SK-N-SH treated with all-trans-retinoic acid at 6 μM for 48 hours (cell line): ENCODE data around the gene TOM1L2.

Experiments used
- ATAC-seq: fragments of 200-7000 bp; cut with Tn5 transposase; 3 replicates; pipeline ENCODE4 v1.9.1; 2020; ENCODE audit warnings: mild to moderate bottlenecking, moderate library complexity
- ARNTL ChIP-seq: fragments of 450-650 bp; formaldehyde crosslinking; IDR thresholded peaks from 2 replicates; pipeline ENCODE4 v1.5.0; 2020; ENCODE audit warnings: low read depth, mild to moderate bottlenecking, moderate library complexity, borderline replicate concordance
- BACH2 ChIP-seq: fragments of 250-450 bp; sonication (Bioruptor Pico); IDR thresholded peaks from 2 replicates; pipeline ENCODE4 v1.9.0; 2021; ENCODE audit warnings: mild to moderate bottlenecking, borderline replicate concordance
- CSDC2 ChIP-seq: fragments of 250-450 bp; sonication (Bioruptor Pico); IDR thresholded peaks from 2 replicates; pipeline ENCODE4 v1.5.0; 2020; ENCODE audit warnings: mild to moderate bottlenecking, moderate library complexity
- ESRRG ChIP-seq: fragments of 250-450 bp; sonication (Bioruptor Pico); IDR thresholded peaks from 2 replicates; pipeline ENCODE4 v1.6.1; 2021; ENCODE audit warnings: mild to moderate bottlenecking
- GLIS3 ChIP-seq: fragments of 250-450 bp; sonication (Bioruptor Pico); IDR thresholded peaks from 2 replicates; pipeline ENCODE4 v1.5.0; 2020; ENCODE audit warnings: mild to moderate bottlenecking, moderate library complexity
- ISL1 ChIP-seq: fragments of 250-450 bp; sonication (Bioruptor Pico); IDR thresholded peaks from 2 replicates; pipeline ENCODE4 v2.1.2; 2022; ENCODE audit warnings: mild to moderate bottlenecking, moderate library complexity
- OSR1 ChIP-seq: fragments of 250-450 bp; sonication (Bioruptor Pico); IDR thresholded peaks from 2 replicates; pipeline ENCODE4 v1.8.0; 2022; ENCODE audit warnings: moderate library complexity, mild to moderate bottlenecking, inconsistent platforms
- PPARA ChIP-seq: fragments of 250-450 bp; sonication (Bioruptor Pico); IDR thresholded peaks from 2 replicates; pipeline ENCODE4 v1.5.0; 2020; ENCODE audit warnings: mild to moderate bottlenecking, borderline replicate concordance
- RARB ChIP-seq: fragments of 250-450 bp; sonication (Bioruptor Pico); IDR thresholded peaks from 2 replicates; pipeline ENCODE4 v1.8.0; 2021; ENCODE audit warnings: mild to moderate bottlenecking, moderate library complexity
- SNAI2 ChIP-seq: fragments of 250-450 bp; sonication (Bioruptor Pico); IDR thresholded peaks from 2 replicates; pipeline ENCODE4 v1.5.0; 2020; ENCODE audit warnings: mild to moderate bottlenecking, moderate library complexity
- TCF4 ChIP-seq: fragments of 250-450 bp; sonication (Bioruptor Pico); IDR thresholded peaks from 2 replicates; pipeline ENCODE4 v1.8.0; 2021; ENCODE audit warnings: mild to moderate bottlenecking, moderate library complexity, borderline replicate concordance
- TOX ChIP-seq: fragments of 250-450 bp; sonication (Bioruptor Pico); IDR thresholded peaks from 2 replicates; pipeline ENCODE4 v1.8.0; 2021; ENCODE audit warnings: mild to moderate bottlenecking, moderate library complexity, borderline replicate concordance
- TSHZ2 ChIP-seq: fragments of 250-450 bp; sonication (Bioruptor Pico); IDR thresholded peaks from 2 replicates; pipeline ENCODE4 v1.5.0; 2020; ENCODE audit warnings: mild to moderate bottlenecking, moderate library complexity
- ZC3H10 ChIP-seq: fragments of 250-450 bp; sonication (Bioruptor Pico); IDR thresholded peaks from 2 replicates; pipeline ENCODE4 v1.5.1; 2021; ENCODE audit warnings: mild to moderate bottlenecking, moderate library complexity
- ZFP3 ChIP-seq: fragments of 250-450 bp; sonication (Bioruptor Pico); IDR thresholded peaks from 2 replicates; pipeline ENCODE4 v1.5.0; 2020; ENCODE audit warnings: mild to moderate bottlenecking, moderate library complexity
- ZFP30 ChIP-seq: fragments of 450-650 bp; formaldehyde crosslinking; IDR thresholded peaks from 2 replicates; pipeline ENCODE4 v1.5.0; 2022; ENCODE audit warnings: mild to moderate bottlenecking, moderate library complexity
- ZNF565 ChIP-seq: fragments of 450-650 bp; formaldehyde crosslinking; conservative IDR thresholded peaks from 2 replicates; pipeline ENCODE4 v1.5.0; 2020; ENCODE audit warnings: low read depth, mild to moderate bottlenecking, moderate library complexity
- ZNF70 ChIP-seq: fragments of 450-650 bp; formaldehyde crosslinking; IDR thresholded peaks from 2 replicates; pipeline ENCODE4 v1.5.0; 2020; ENCODE audit warnings: mild to moderate bottlenecking, moderate library complexity
- ZNF8 ChIP-seq: fragments of 450-650 bp; formaldehyde crosslinking; IDR thresholded peaks from 2 replicates; pipeline ENCODE4 v1.5.0; 2020; ENCODE audit warnings: mild to moderate bottlenecking, moderate library complexity
- TF ChIP-seq, protein P1 (sequence below): fragments of 250-450 bp; sonication (Bioruptor Pico); IDR thresholded peaks from 2 replicates; pipeline ENCODE4 v1.5.1; 2021; ENCODE audit warnings: mild to moderate bottlenecking, moderate library complexity
- TF ChIP-seq, protein P2 (sequence below): fragments of 250-450 bp; sonication (Bioruptor Pico); IDR thresholded peaks from 2 replicates; pipeline ENCODE4 v1.8.0; 2020; ENCODE audit warnings: mild to moderate bottlenecking, moderate library complexity, borderline replicate concordance
- TF ChIP-seq, protein P3 (sequence below): fragments of 250-450 bp; sonication (Bioruptor Pico); IDR thresholded peaks from 2 replicates; pipeline ENCODE4 v1.8.0; 2021; ENCODE audit warnings: low read depth, mild to moderate bottlenecking, moderate library complexity, borderline replicate concordance

The TOM1L2 gene

GRCh38 chr17:17810895-17811248 lies 161.3 kb downstream of the TOM1L2 start:
- TF ChIP-seq TCF4 (CRISPR knock-in tag) (no peak), ARNTL (no peak), TSHZ2 (CRISPR knock-in tag) (no peak), ZFP30 (CRISPR knock-in tag) (no peak), ZC3H10 (CRISPR knock-in tag) (no peak), ZFP3 (CRISPR knock-in tag) (no peak), TOX (no peak), ZNF8 (CRISPR knock-in tag) (no peak)
- TF ChIP-seq, protein P1, sequence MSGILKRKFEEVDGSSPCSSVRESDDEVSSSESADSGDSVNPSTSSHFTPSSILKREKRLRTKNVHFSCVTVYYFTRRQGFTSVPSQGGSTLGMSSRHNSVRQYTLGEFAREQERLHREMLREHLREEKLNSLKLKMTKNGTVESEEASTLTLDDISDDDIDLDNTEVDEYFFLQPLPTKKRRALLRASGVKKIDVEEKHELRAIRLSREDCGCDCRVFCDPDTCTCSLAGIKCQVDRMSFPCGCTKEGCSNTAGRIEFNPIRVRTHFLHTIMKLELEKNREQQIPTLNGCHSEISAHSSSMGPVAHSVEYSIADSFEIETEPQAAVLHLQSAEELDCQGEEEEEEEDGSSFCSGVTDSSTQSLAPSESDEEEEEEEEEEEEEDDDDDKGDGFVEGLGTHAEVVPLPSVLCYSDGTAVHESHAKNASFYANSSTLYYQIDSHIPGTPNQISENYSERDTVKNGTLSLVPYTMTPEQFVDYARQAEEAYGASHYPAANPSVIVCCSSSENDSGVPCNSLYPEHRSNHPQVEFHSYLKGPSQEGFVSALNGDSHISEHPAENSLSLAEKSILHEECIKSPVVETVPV (CRISPR knock-in tag), result no peak
- TF ChIP-seq, protein P2, sequence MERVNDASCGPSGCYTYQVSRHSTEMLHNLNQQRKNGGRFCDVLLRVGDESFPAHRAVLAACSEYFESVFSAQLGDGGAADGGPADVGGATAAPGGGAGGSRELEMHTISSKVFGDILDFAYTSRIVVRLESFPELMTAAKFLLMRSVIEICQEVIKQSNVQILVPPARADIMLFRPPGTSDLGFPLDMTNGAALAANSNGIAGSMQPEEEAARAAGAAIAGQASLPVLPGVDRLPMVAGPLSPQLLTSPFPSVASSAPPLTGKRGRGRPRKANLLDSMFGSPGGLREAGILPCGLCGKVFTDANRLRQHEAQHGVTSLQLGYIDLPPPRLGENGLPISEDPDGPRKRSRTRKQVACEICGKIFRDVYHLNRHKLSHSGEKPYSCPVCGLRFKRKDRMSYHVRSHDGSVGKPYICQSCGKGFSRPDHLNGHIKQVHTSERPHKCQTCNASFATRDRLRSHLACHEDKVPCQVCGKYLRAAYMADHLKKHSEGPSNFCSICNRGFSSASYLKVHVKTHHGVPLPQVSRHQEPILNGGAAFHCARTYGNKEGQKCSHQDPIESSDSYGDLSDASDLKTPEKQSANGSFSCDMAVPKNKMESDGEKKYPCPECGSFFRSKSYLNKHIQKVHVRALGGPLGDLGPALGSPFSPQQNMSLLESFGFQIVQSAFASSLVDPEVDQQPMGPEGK (CRISPR knock-in tag), result no peak
- no peak for ATAC-seq

DNA sequence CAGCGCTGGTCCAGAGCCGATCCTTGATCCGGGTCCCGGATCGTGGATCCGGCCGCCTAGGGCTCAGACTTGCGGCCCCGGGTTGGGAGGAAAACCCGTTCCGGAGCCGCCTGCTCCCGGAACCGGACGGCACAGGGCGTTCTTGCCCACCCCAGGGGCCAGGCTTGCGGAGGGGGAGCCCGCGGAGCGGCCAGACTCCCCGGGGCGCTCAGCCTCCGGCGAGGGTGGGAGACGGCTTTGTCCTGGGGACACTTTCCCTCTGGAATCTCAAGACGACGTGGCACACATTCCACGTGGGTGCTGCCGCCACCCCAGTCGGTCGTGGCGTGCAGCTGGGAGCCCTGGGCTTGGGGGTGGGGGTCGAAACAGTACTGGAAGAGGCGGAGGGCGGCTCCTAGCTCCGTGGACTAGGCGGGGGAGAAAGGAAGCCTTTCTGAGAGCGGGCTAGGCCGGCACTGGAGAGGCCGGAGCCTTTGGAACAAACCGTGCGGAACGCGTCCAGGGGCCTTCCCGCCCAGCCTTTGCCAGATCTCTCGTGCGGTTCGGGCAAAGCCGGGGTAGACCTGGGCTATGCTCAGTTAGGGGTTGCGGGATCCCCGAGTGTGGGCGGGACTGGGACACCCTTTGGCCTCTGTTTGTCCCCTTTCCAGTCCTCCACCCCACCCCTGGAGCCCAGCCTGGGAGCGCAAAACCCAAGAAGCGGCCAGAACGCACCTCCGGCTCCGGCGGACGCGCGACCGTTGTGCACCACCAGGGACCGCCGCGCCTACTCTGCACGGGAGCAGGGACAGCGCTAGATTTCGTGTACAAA lies 161.9 kb downstream of the TOM1L2 start:
- no peak for TF ChIP-seq SNAI2 (CRISPR knock-in tag)
- no peak for ATAC-seq

DNA sequence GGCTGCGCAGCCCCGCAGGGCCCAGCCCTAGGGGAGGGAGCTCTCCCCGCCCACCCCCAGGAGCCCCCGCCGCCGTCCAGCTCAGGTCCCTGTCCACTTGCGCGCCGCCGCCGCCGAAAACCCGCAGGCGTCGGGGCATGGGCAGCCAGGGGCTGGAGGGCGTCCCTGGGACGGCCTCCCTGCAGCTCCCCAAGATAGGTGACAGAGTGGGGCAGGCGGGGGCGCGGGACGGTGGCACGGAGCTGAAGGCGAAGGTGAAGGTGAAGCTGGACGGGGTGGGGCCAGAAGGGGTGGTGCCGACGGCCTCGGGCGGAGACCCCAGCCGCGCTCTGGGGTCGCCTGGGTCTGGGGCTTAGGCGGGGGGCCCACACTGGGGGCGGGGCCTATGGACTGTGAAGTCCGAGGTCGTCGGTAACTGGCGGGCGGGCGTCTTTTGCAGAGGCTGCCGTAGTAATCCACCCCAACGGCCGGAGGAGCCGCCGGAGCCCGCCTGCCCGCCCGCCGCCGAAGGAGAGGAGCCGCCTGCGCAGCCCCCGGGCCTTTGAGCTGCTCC lies 162.6 kb downstream of the TOM1L2 start:
- ATAC-seq, result no peak
- no peak for TF ChIP-seq ISL1 (CRISPR knock-in tag)
- TF ChIP-seq BACH2 (CRISPR knock-in tag), result no peak
- TF ChIP-seq PPARA (CRISPR knock-in tag), result no peak
- no peak for TF ChIP-seq ZNF8 (CRISPR knock-in tag)
- TF ChIP-seq, protein P3, sequence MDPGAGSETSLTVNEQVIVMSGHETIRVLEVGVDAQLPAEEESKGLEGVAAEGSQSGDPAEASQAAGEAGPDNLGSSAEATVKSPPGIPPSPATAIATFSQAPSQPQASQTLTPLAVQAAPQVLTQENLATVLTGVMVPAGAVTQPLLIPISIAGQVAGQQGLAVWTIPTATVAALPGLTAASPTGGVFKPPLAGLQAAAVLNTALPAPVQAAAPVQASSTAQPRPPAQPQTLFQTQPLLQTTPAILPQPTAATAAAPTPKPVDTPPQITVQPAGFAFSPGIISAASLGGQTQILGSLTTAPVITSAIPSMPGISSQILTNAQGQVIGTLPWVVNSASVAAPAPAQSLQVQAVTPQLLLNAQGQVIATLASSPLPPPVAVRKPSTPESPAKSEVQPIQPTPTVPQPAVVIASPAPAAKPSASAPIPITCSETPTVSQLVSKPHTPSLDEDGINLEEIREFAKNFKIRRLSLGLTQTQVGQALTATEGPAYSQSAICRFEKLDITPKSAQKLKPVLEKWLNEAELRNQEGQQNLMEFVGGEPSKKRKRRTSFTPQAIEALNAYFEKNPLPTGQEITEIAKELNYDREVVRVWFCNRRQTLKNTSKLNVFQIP, result no peak
- TF ChIP-seq GLIS3 (CRISPR knock-in tag), result no peak
- no peak for TF ChIP-seq ESRRG (CRISPR knock-in tag)
- no peak for TF ChIP-seq ZFP3 (CRISPR knock-in tag)
- TF ChIP-seq OSR1, result no peak
- TF ChIP-seq ZNF565 (CRISPR knock-in tag), result no peak
- TF ChIP-seq ZFP30 (CRISPR knock-in tag), result no peak
- TF ChIP-seq, all 23 proteins: peak for 0

GRCh38 chr17:17808706-17809432 lies 163.3 kb downstream of the TOM1L2 start:
- no peak for ATAC-seq
- TF ChIP-seq, protein P3, result no peak
- TF ChIP-seq TSHZ2 (CRISPR knock-in tag), result no peak
- TF ChIP-seq SNAI2 (CRISPR knock-in tag), result no peak
- no peak for TF ChIP-seq RARB (CRISPR knock-in tag)
- TF ChIP-seq ZNF565 (CRISPR knock-in tag), result no peak
- TF ChIP-seq ZNF70 (CRISPR knock-in tag), result no peak
- no peak for TF ChIP-seq ARNTL
- TF ChIP-seq GLIS3 (CRISPR knock-in tag), result no peak
- no peak for TF ChIP-seq PPARA (CRISPR knock-in tag)
- TF ChIP-seq TOX, result no peak
- TF ChIP-seq ISL1 (CRISPR knock-in tag), result no peak
- no peak for TF ChIP-seq CSDC2 (CRISPR knock-in tag)
